ENCODE data around the gene ZNF555. TPM values are rescaled to one million over a fixed set of nuclear protein-coding genes. Genes with fewer than 3 reads are reported as not detected.

ZNF555 gene
- total and polyA plus RNA-seq, 10 of the 15 experiments (the other 5 are each of a cell fraction or from before 2014, with no cell fraction given): 0.58 to 1.9 (median 1.2) TPM

DNA sequence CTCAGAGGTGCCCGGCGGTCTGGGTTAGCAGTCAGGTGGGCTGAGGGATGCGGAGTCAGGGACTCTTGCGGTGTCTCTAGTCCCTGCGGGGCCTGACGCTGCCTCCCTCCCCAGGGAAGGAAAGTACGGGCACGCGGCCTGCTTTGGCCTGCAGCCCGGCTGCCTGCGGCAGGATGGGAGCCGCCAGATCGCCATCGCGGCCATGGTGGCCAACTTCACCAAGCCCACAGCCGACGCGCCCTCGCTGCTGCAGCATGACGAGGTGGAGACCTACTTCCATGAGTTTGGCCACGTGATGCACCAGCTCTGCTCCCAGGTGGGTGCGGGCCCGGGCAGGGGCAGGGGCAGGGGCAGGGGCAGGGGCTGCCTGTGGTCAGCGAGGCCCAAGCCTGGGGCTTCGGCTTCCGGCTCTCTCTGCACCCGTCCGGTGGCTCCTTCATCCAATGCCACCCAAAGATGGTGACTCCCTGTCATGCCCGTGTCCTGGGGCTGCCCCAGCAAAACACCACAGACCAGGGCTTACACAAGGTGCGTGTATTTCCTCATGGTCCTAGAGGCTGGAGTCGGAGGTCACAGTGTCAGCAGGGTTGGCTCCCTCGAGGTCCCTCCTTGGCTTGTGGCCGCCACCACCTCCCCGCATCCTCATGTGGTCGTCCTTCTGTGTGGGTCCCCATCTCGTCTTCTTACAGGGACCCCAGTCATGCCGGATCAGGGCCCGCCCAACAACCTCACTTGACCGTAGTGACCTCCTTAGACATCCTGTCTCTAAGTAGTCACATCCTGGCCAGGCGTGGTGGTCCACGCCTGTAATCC is 32.9 kb upstream of the ZNF555 start:
- no TSS peak for BruUV-seq (replicated peaks)
- SMC1A ChIA-PET (ENCODE audit: uncharacterized antibody, unreplicated experiment): no interaction called here
- intact Hi-C loops (cut with micrococcal nuclease; ENCODE audit: unreplicated experiment): no loop called here
- H3K27me3 ChIP-seq (replicated peaks in 1 of 2; ENCODE audit: control insufficient read depth in 2 of 2, insufficient read depth in 2 of 2, low read length in 1 of 2): no peaks in the 10 kb centered on the region
- peaks cover 26 to 53% of the 10 kb centered on the region in 2 experiments for H3K36me3 ChIP-seq (ENCODE audit: control insufficient read depth in 2 of 2, insufficient read depth in 2 of 2, low read length in 1 of 2)
- RAD21 ChIA-PET (ENCODE audit: unreplicated experiment): no interaction called here
- DNase-seq (ENCODE audit: low read depth, low spot score) (no peak), ATAC-seq (no peak), FAIRE-seq (no peak)
- POLR2A ChIA-PET: no interaction called here
- 98% methylated on average over 41 of the region's 41 CpGs for WGBS (ENCODE audit: insufficient coverage, insufficient replicate concordance, low lambda C conversion rate, missing lambda C conversion rate)
- no peak overlapping the region for H2AFZ ChIP-seq (ENCODE audit: control insufficient read depth, low read depth, low read length)
- CTCF ChIA-PET: no interaction called here
- no peak overlapping the region for H3K27ac ChIP-seq (ENCODE audit: control insufficient read depth, insufficient read depth)
- TF ChIP-seq POLR2A (IDR thresholded peaks at IDR 0.05; ENCODE audit: low read depth, low read length) (0 out of 2 replicates have a peak, but pooled peaks have one; percentile 29), POU2F2 (IDR thresholded peaks at IDR 0.05; ENCODE audit: borderline replicate concordance, low read depth, low read length) (no peak), TAF1 (IDR thresholded peaks at IDR 0.05; ENCODE audit: borderline replicate concordance, low read depth, low read length) (no peak)
- no peak overlapping the region for H3K9ac ChIP-seq (ENCODE audit: control insufficient read depth, insufficient read depth, low read length)
- H3K9me3 ChIP-seq (replicated peaks; ENCODE audit: control insufficient read depth, insufficient read depth, low read length): no peaks in the 10 kb centered on the region
- H3K79me2 ChIP-seq (ENCODE audit: control insufficient read depth, insufficient read depth, low read length): no peaks in the 10 kb centered on the region
- H3K4me1 ChIP-seq (ENCODE audit: control insufficient read depth, insufficient read depth, low read length): no peaks in the 10 kb centered on the region
- H4K20me1 ChIP-seq (ENCODE audit: control insufficient read depth, insufficient read depth): no peaks in the 10 kb centered on the region
- in situ Hi-C loops (cut with MboI): no loop called here
- no peak overlapping the region for H3K4me3 ChIP-seq
- H3K4me2 ChIP-seq (ENCODE audit: control insufficient read depth, insufficient read depth): no peak overlapping the region

DNA sequence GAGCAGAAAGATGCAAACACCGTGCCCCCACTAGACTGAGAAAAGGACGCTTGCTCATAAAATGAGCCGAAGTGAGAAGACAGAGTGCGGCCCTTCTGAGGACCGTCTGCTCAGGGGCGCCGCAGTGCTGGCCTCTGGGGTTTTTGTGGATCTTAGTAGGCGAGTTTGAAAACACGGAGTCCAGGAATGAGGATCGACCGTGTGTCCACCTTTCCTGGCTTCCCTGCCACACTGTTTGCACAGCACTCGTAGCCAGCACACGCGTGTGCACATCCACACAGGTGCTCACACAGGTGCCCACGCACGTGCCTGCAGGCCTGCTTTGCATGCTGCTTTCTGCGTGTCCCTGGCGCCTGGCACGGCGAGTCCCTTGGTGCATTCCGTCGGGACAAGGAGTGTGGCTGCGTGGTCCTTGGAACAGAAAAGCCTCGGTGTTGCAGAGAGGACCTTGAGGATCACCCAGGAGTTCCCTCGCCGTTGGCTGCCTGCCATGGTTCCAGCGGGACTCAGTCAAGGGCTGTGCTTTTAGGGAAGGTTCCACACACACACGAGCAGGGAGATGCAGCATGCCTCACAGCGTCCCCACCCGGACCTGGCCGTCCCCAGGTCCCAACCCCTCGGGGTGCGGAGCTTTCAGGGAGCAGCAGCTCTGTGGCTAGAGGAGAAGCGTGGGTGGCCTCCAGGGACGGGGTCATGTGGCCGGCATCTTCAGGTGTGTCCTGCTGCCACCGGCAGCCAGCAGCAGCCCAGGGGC is 31.7 kb upstream of the ZNF555 start:
- no peak overlapping the region for H3K4me3 ChIP-seq
- H3K79me2 ChIP-seq (ENCODE audit: control insufficient read depth, insufficient read depth, low read length): no peaks in the 10 kb centered on the region
- no peak overlapping the region for H3K9ac ChIP-seq (ENCODE audit: control insufficient read depth, insufficient read depth, low read length)
- ChIA-PET CTCF (no interaction called here), RAD21 (ENCODE audit: unreplicated experiment) (no interaction called here), POLR2A (no interaction called here), SMC1A (ENCODE audit: uncharacterized antibody, unreplicated experiment) (no interaction called here)
- H3K9me3 ChIP-seq (replicated peaks; ENCODE audit: control insufficient read depth, insufficient read depth, low read length): no peaks in the 10 kb centered on the region
- H3K27me3 ChIP-seq (replicated peaks in 1 of 2; ENCODE audit: control insufficient read depth in 2 of 2, insufficient read depth in 2 of 2, low read length in 1 of 2): no peaks in the 10 kb centered on the region
- no peaks in the 10 kb centered on the region for H3K4me1 ChIP-seq (ENCODE audit: control insufficient read depth, insufficient read depth, low read length)
- H4K20me1 ChIP-seq (ENCODE audit: control insufficient read depth, insufficient read depth): no peaks in the 10 kb centered on the region
- peaks cover 26 to 51% of the 10 kb centered on the region in 2 experiments for H3K36me3 ChIP-seq (ENCODE audit: control insufficient read depth in 2 of 2, insufficient read depth in 2 of 2, low read length in 1 of 2)
- no peak overlapping the region for H2AFZ ChIP-seq (ENCODE audit: control insufficient read depth, low read depth, low read length)
- DNase-seq (ENCODE audit: low read depth, low spot score) (no peak), ATAC-seq (no peak), FAIRE-seq (no peak)
- WGBS (ENCODE audit: insufficient coverage, insufficient replicate concordance, low lambda C conversion rate, missing lambda C conversion rate): 92% methylated on average over 37 of the region's 37 CpGs
- in situ Hi-C loops (cut with MboI): no loop called here
- no peak overlapping the region for H3K4me2 ChIP-seq (ENCODE audit: control insufficient read depth, insufficient read depth)
- intact Hi-C loops (cut with micrococcal nuclease; ENCODE audit: unreplicated experiment): no loop called here
- no TSS peak for BruUV-seq (replicated peaks)
- no peak overlapping the region for H3K27ac ChIP-seq (ENCODE audit: control insufficient read depth, insufficient read depth)
- TF ChIP-seq TARDBP (IDR thresholded peaks at IDR 0.05; ENCODE audit: borderline replicate concordance) (no peak), JUND (IDR thresholded peaks at IDR 0.05; ENCODE audit: low read depth, low read length) (no peak), SMC3 (IDR thresholded peaks at IDR 0.05; ENCODE audit: borderline replicate concordance, low read length) (no peak), DPF2 (IDR thresholded peaks at IDR 0.05) (no peak), NFIC (IDR thresholded peaks at IDR 0.05; ENCODE audit: low read depth, low read length) (no peak), HCFC1 (IDR thresholded peaks at IDR 0.05; ENCODE audit: low read length) (no peak)
- TF ChIP-seq, protein P1, sequence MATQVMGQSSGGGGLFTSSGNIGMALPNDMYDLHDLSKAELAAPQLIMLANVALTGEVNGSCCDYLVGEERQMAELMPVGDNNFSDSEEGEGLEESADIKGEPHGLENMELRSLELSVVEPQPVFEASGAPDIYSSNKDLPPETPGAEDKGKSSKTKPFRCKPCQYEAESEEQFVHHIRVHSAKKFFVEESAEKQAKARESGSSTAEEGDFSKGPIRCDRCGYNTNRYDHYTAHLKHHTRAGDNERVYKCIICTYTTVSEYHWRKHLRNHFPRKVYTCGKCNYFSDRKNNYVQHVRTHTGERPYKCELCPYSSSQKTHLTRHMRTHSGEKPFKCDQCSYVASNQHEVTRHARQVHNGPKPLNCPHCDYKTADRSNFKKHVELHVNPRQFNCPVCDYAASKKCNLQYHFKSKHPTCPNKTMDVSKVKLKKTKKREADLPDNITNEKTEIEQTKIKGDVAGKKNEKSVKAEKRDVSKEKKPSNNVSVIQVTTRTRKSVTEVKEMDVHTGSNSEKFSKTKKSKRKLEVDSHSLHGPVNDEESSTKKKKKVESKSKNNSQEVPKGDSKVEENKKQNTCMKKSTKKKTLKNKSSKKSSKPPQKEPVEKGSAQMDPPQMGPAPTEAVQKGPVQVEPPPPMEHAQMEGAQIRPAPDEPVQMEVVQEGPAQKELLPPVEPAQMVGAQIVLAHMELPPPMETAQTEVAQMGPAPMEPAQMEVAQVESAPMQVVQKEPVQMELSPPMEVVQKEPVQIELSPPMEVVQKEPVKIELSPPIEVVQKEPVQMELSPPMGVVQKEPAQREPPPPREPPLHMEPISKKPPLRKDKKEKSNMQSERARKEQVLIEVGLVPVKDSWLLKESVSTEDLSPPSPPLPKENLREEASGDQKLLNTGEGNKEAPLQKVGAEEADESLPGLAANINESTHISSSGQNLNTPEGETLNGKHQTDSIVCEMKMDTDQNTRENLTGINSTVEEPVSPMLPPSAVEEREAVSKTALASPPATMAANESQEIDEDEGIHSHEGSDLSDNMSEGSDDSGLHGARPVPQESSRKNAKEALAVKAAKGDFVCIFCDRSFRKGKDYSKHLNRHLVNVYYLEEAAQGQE (IDR thresholded peaks at IDR 0.05; ENCODE audit: low read depth, low read length): no peak
- TF ChIP-seq, protein P2, sequence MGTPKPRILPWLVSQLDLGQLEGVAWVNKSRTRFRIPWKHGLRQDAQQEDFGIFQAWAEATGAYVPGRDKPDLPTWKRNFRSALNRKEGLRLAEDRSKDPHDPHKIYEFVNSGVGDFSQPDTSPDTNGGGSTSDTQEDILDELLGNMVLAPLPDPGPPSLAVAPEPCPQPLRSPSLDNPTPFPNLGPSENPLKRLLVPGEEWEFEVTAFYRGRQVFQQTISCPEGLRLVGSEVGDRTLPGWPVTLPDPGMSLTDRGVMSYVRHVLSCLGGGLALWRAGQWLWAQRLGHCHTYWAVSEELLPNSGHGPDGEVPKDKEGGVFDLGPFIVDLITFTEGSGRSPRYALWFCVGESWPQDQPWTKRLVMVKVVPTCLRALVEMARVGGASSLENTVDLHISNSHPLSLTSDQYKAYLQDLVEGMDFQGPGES (IDR thresholded peaks at IDR 0.05): no peak
